ENCODE data around the gene SHOC2.

DNA sequence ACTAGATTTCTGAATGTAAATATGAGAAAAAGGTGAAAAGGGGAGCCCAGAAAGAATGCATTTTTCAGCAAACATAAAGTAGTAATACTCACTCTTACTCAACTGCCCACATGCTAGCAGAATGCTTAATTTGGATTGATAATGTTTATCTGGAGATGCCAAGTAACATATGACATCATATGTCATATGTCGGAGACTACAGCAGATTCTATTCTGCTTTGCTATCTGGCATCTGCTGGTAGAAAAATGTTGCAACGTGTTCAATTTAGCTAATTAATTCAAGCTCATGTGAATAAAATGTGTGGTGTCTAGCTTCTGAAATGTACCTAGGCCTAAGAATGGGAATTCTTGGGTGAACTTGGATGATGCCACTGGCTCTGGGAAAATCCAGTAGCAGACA, 5.0 kb upstream of the SHOC2 start:
- TF ChIP-seq, protein P1, sequence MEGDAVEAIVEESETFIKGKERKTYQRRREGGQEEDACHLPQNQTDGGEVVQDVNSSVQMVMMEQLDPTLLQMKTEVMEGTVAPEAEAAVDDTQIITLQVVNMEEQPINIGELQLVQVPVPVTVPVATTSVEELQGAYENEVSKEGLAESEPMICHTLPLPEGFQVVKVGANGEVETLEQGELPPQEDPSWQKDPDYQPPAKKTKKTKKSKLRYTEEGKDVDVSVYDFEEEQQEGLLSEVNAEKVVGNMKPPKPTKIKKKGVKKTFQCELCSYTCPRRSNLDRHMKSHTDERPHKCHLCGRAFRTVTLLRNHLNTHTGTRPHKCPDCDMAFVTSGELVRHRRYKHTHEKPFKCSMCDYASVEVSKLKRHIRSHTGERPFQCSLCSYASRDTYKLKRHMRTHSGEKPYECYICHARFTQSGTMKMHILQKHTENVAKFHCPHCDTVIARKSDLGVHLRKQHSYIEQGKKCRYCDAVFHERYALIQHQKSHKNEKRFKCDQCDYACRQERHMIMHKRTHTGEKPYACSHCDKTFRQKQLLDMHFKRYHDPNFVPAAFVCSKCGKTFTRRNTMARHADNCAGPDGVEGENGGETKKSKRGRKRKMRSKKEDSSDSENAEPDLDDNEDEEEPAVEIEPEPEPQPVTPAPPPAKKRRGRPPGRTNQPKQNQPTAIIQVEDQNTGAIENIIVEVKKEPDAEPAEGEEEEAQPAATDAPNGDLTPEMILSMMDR (optimal IDR thresholded peaks at IDR 0.05 in 1 of 3, IDR thresholded peaks at IDR 0.05 in 1 of 3, conservative IDR thresholded peaks at IDR 0.05 in 1 of 3; ENCODE audit: extremely low read depth in 1 of 3, insufficient read depth in 2 of 3, low read length in 3 of 3), result no peak
- no peak for TF ChIP-seq EZH2 (IDR thresholded peaks at IDR 0.05; ENCODE audit: low read length)
